D721Med (cell line): ENCODE results near the gene TPRA1.

ENCODE experiments used
- DNase-seq: peaks from one replicate; pipeline ENCODE4 v3.0.0; 2011; ENCODE audit warnings: low spot score; ENCODE audit not compliant: insufficient read length
- FAIRE-seq: peaks from 2 replicates; lab custom pipeline; 2011; peaks lifted over from hg19 to GRCh38; lab: Jason Lieb, UNC
- CTCF ChIP-seq: IDR thresholded peaks from 2 replicates; pipeline ENCODE4 v1.5.1; 2012; ENCODE audit warnings: mild to moderate bottlenecking, control low read depth; ENCODE audit not compliant: insufficient read depth; ENCODE audit errors: missing control alignments

Gene TPRA1

GRCh38 chr3:127624063-127624462, 33.5 kb upstream of the TPRA1 start:
- FAIRE-seq (no peak), DNase-seq (no peak)
- no peak for TF ChIP-seq CTCF

GRCh38 chr3:127622772-127623576, 32.4 kb upstream of the TPRA1 start:
- no peak for DNase-seq
- FAIRE-seq = no peak
- no peak for TF ChIP-seq CTCF

GRCh38 chr3:127622031-127622430, 31.5 kb upstream of the TPRA1 start:
- TF ChIP-seq CTCF = no peak
- FAIRE-seq (no peak), DNase-seq (no peak)

GRCh38 chr3:127620637-127621375, 30.3 kb upstream of the TPRA1 start:
- DNase-seq (no peak), FAIRE-seq (no peak)
- no peak for TF ChIP-seq CTCF

GRCh38 chr3:127618891-127619290, 28.4 kb upstream of the TPRA1 start:
- FAIRE-seq (no peak), DNase-seq (no peak)
- no peak for TF ChIP-seq CTCF

- no peak for TF ChIP-seq CTCF
- FAIRE-seq (no peak), DNase-seq (no peak)
Observed at GRCh38 chr3:127616836-127617605, 26.5 kb upstream of the TPRA1 start.
